C4-2B (cell line): Measurements from ENCODE around the gene BTG4.

ENCODE experiments used
- ZFX ChIP-seq: fragments of 450-650 bp; IDR thresholded peaks from 2 replicates; pipeline ENCODE4 v1.6.1; 2017
- TF ChIP-seq, protein P1 (sequence below): fragments of 450-650 bp; conservative IDR thresholded peaks from 2 replicates; pipeline ENCODE4 v1.5.1; 2017; ENCODE audit warnings: mild to moderate bottlenecking

GRCh38 chr11:111535281-111535680, 23.1 kb upstream of the BTG4 start:
- TF ChIP-seq, protein P1, sequence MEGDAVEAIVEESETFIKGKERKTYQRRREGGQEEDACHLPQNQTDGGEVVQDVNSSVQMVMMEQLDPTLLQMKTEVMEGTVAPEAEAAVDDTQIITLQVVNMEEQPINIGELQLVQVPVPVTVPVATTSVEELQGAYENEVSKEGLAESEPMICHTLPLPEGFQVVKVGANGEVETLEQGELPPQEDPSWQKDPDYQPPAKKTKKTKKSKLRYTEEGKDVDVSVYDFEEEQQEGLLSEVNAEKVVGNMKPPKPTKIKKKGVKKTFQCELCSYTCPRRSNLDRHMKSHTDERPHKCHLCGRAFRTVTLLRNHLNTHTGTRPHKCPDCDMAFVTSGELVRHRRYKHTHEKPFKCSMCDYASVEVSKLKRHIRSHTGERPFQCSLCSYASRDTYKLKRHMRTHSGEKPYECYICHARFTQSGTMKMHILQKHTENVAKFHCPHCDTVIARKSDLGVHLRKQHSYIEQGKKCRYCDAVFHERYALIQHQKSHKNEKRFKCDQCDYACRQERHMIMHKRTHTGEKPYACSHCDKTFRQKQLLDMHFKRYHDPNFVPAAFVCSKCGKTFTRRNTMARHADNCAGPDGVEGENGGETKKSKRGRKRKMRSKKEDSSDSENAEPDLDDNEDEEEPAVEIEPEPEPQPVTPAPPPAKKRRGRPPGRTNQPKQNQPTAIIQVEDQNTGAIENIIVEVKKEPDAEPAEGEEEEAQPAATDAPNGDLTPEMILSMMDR = no peak
- no peak for TF ChIP-seq ZFX
